Neural progenitor cell (in vitro differentiated cells): ENCODE results near the gene FNTB. TPM values are rescaled to one million over a fixed set of nuclear protein-coding genes. Genes with fewer than 3 reads are reported as not detected.
"Not testable (repeated sequence)": the region's sequence is repeated elsewhere in the genome, so short reads cannot be mapped to it uniquely, and the experiment has no call there.

Source experiments
- DNase-seq: peaks from one replicate; pipeline ENCODE4 v3.0.0-alpha.2; 2016; ENCODE audit warnings: low spot score
- H2AFZ ChIP-seq: fragments of 200-600 bp; sonication (generic); replicated peaks from 2 replicates; pipeline ENCODE4 v1.6.1; 2016; ENCODE audit warnings: antibody characterized with exemption
- H3F3A ChIP-seq: fragments of 200-600 bp; sonication (generic); 2 replicates; pipeline ENCODE4 v1.6.1; 2016; ENCODE audit warnings: antibody characterized with exemption, low read depth
- H3K27ac ChIP-seq: fragments of 200-600 bp; sonication (generic); 2 replicates; pipeline ENCODE4 v1.5.1; 2016; ENCODE audit warnings: mild to moderate bottlenecking
- H3K27me3 ChIP-seq: fragments of 200-600 bp; sonication (generic); 2 replicates; pipeline ENCODE4 v1.6.1; 2016; ENCODE audit warnings: mild to moderate bottlenecking, moderate library complexity
- H3K36me3 ChIP-seq: fragments of 200-600 bp; sonication (generic); 2 replicates; pipeline ENCODE4 v1.5.1; 2016
- H3K4me1 ChIP-seq: fragments of 200-600 bp; sonication (generic); 2 replicates; pipeline ENCODE4 v1.6.1; 2016; ENCODE audit warnings: mixed run types
- H3K4me2 ChIP-seq: fragments of 200-600 bp; sonication (generic); 2 replicates; pipeline ENCODE4 v1.6.1; 2016
- H3K4me3 ChIP-seq: fragments of 200-600 bp; sonication (generic); 2 replicates; pipeline ENCODE4 v1.5.1; 2016
- H3K79me2 ChIP-seq: fragments of 200-600 bp; sonication (generic); 2 replicates; pipeline ENCODE4 v1.6.1; 2016; ENCODE audit warnings: low read depth
- H3K9ac ChIP-seq: fragments of 200-600 bp; sonication (generic); 2 replicates; pipeline ENCODE4 v1.6.1; 2016
- H3K9me3 ChIP-seq: fragments of 200-600 bp; sonication (generic); 2 replicates; pipeline ENCODE4 v1.5.1; 2016; ENCODE audit warnings: low read depth
- H4K20me1 ChIP-seq: fragments of 200-600 bp; sonication (generic); 2 replicates; pipeline ENCODE4 v1.6.1; 2016; ENCODE audit warnings: low read depth
- H3K27ac Mint-ChIP-seq: 3 replicates; pipeline ENCODE4 v1.8.0; 2021; ENCODE audit warnings: mixed read lengths
- H3K27me3 Mint-ChIP-seq: 2 replicates; pipeline ENCODE4 v1.8.0; 2022; ENCODE audit warnings: low read depth, mild to moderate bottlenecking, inconsistent platforms, moderate library complexity, mixed read lengths; ENCODE audit not compliant: insufficient read depth
- H3K36me3 Mint-ChIP-seq: 3 replicates; pipeline ENCODE4 v1.8.0; 2021; ENCODE audit warnings: mixed read lengths
- H3K4me1 Mint-ChIP-seq: 3 replicates; pipeline ENCODE4 v1.8.0; 2021; ENCODE audit warnings: mixed read lengths
- H3K4me3 Mint-ChIP-seq: 3 replicates; pipeline ENCODE4 v1.8.0; 2021; ENCODE audit warnings: mild to moderate bottlenecking, moderate library complexity, mixed read lengths
- H3K9me3 Mint-ChIP-seq: 3 replicates; pipeline ENCODE4 v1.8.0; 2020; ENCODE audit warnings: mixed read lengths
- EZH2 ChIP-seq: fragments of 200-600 bp; sonication (generic); IDR thresholded peaks from 2 replicates; pipeline ENCODE4 v1.6.1; 2017; ENCODE audit warnings: antibody characterized with exemption, mild to moderate bottlenecking, moderate library complexity
- EZH2phosphoT487 ChIP-seq: fragments of 200-600 bp; sonication (generic); IDR thresholded peaks from 2 replicates; pipeline ENCODE4 v1.6.1; 2017; ENCODE audit warnings: antibody characterized with exemption
- total RNA-seq: library from RNA; depleted of rRNA; stranded (reverse); fragments of >200 nt; gene quantifications from 2 replicates; pipeline ENCODE4 v1.2.3, GENCODE V29; 2015; ENCODE audit warnings: low replicate concordance
- TF ChIP-seq, protein P1 (sequence below): fragments of 200-600 bp; sonication (generic); IDR thresholded peaks from 2 replicates; pipeline ENCODE4 v1.5.1; 2017; ENCODE audit warnings: antibody characterized with exemption, mild to moderate bottlenecking

FNTB gene
- total RNA-seq, 1 donor from 2014 or later: 8.0 TPM

GRCh38 chr14:65084554-65085505, 98.1 kb downstream of the FNTB start:
- Histone ChIP-seq H3K9me3 (peaks cover 8% of the 10 kb centered on the region), H3K36me3 (peaks cover 17% of the 10 kb centered on the region), H2AFZ (no peak overlapping the region), H3K9ac (no peak overlapping the region), H3K27ac (no peak overlapping the region), H3K4me2 (no peak overlapping the region), H3F3A (no peaks in the 10 kb centered on the region), H3K4me1 (no peaks in the 10 kb centered on the region), H3K27me3 (no peaks in the 10 kb centered on the region), H3K4me3 (no peak overlapping the region), H3K79me2 (peaks cover 12% of the 10 kb centered on the region), H4K20me1 (no peaks in the 10 kb centered on the region)
- peaks cover 52% of the 10 kb centered on the region for H3K36me3 Mint-ChIP-seq
- no peak for DNase-seq
- H3K27me3 Mint-ChIP-seq: no peaks in the 10 kb centered on the region
- TF ChIP-seq, protein P1, sequence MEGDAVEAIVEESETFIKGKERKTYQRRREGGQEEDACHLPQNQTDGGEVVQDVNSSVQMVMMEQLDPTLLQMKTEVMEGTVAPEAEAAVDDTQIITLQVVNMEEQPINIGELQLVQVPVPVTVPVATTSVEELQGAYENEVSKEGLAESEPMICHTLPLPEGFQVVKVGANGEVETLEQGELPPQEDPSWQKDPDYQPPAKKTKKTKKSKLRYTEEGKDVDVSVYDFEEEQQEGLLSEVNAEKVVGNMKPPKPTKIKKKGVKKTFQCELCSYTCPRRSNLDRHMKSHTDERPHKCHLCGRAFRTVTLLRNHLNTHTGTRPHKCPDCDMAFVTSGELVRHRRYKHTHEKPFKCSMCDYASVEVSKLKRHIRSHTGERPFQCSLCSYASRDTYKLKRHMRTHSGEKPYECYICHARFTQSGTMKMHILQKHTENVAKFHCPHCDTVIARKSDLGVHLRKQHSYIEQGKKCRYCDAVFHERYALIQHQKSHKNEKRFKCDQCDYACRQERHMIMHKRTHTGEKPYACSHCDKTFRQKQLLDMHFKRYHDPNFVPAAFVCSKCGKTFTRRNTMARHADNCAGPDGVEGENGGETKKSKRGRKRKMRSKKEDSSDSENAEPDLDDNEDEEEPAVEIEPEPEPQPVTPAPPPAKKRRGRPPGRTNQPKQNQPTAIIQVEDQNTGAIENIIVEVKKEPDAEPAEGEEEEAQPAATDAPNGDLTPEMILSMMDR: no peak
- no peak for TF ChIP-seq EZH2
- no peak for TF ChIP-seq EZH2phosphoT487
- H3K9me3 Mint-ChIP-seq: peaks cover 19% of the 10 kb centered on the region
- H3K27ac Mint-ChIP-seq: no peak overlapping the region
- H3K4me3 Mint-ChIP-seq: no peak overlapping the region
- H3K4me1 Mint-ChIP-seq: no peaks in the 10 kb centered on the region

DNA sequence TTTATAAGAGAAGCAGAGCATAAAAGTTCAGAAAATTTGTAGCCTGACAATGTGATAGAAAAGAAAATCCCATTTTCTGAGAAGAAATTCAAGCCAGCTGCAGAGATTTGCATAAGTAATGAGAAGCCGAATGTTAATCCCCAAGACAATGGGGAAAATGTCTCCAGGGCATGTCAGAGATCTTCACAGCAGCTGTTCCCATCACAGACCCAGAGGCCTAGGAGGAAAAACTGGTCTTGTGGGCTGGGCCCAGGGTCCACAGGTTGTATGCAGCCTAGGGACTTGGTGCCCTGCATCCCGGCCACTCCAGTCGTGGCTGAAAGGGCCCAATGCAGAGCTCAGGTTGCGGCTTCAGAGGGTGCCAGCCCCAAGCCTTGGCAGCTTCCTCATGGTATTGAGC, 100.0 kb downstream of the FNTB start:
- H3K9me3 ChIP-seq, H3K4me3 ChIP-seq, H3K4me1 Mint-ChIP-seq, H3K27me3 ChIP-seq, H3K9ac ChIP-seq, H3K27ac ChIP-seq, H3K4me1 ChIP-seq, H3F3A ChIP-seq, H3K4me2 ChIP-seq, H3K27ac Mint-ChIP-seq, H3K4me3 Mint-ChIP-seq, H2AFZ ChIP-seq, H4K20me1 ChIP-seq, H3K27me3 Mint-ChIP-seq: not testable (repeated sequence)
- DNase-seq: peak; percentile 7
- Mint-ChIP-seq H3K9me3 (peaks cover 19% of the 10 kb centered on the region), H3K36me3 (peaks cover 57% of the 10 kb centered on the region)
- Histone ChIP-seq H3K36me3 (peaks cover 17% of the 10 kb centered on the region), H3K79me2 (peaks cover 17% of the 10 kb centered on the region)

GRCh38 chr14:65087835-65088234, 101.1 kb downstream of the FNTB start:
- Mint-ChIP-seq H3K9me3 (peaks cover 19% of the 10 kb centered on the region), H3K36me3 (peaks cover 50% of the 10 kb centered on the region)
- Histone ChIP-seq H3K79me2 (peaks cover 17% of the 10 kb centered on the region), H3K36me3 (peaks cover 17% of the 10 kb centered on the region)
- H3K4me3 ChIP-seq, H3K27ac ChIP-seq, H3K4me1 Mint-ChIP-seq, H2AFZ ChIP-seq, H3K27me3 Mint-ChIP-seq, H3F3A ChIP-seq, H3K27me3 ChIP-seq, H3K4me2 ChIP-seq, H3K27ac Mint-ChIP-seq, H3K4me1 ChIP-seq, H4K20me1 ChIP-seq, H3K4me3 Mint-ChIP-seq, H3K9ac ChIP-seq, DNase-seq, H3K9me3 ChIP-seq: not testable (repeated sequence)

- Mint-ChIP-seq H3K27me3 (no peaks in the 10 kb centered on the region), H3K9me3 (peaks cover 9% of the 10 kb centered on the region), H3K27ac (no peak overlapping the region), H3K36me3 (peaks cover 30% of the 10 kb centered on the region), H3K4me3 (no peak overlapping the region), H3K4me1 (no peaks in the 10 kb centered on the region)
- H3K4me3 ChIP-seq: no peak overlapping the region
- H3K79me2 ChIP-seq: peaks cover 21% of the 10 kb centered on the region
- TF ChIP-seq, protein P1: no peak
- TF ChIP-seq EZH2 (no peak), EZH2phosphoT487 (no peak)
- no peak overlapping the region for H3K4me2 ChIP-seq
- peaks cover 15% of the 10 kb centered on the region for H4K20me1 ChIP-seq
- no peaks in the 10 kb centered on the region for H3K4me1 ChIP-seq
- H3K9me3 ChIP-seq: no peaks in the 10 kb centered on the region
- DNase-seq: no peak
- H3K27ac ChIP-seq: no peak overlapping the region
- H3K27me3 ChIP-seq: no peaks in the 10 kb centered on the region
- H3F3A ChIP-seq: no peaks in the 10 kb centered on the region
- H2AFZ ChIP-seq: no peak overlapping the region
- H3K36me3 ChIP-seq: peaks cover 13% of the 10 kb centered on the region
- no peak overlapping the region for H3K9ac ChIP-seq
These were observed 105.7 kb downstream of the FNTB start for GRCh38 chr14:65092349-65092748.
